ENCODE measurements around the gene RBM19.

The RBM19 gene

GRCh38 chr12:113774526-113774925 is 191.6 kb downstream of the RBM19 start:
- no peak for TF ChIP-seq CTCF (IDR thresholded peaks at IDR 0.05; ENCODE audit: control insufficient read depth, insufficient read depth, low read depth, low read length, missing control alignments)
- H3K4me3 ChIP-seq (ENCODE audit: control insufficient read depth, low read depth, low read length), result no peak overlapping the region
- DNase-seq (ENCODE audit: low read depth), result no peak

- no peak overlapping the region for H3K4me3 ChIP-seq (ENCODE audit: control insufficient read depth, low read depth, low read length)
- DNase-seq (ENCODE audit: low read depth), result no peak
- TF ChIP-seq CTCF (IDR thresholded peaks at IDR 0.05; ENCODE audit: control insufficient read depth, insufficient read depth, low read depth, low read length, missing control alignments), result no peak
These were observed 193.6 kb downstream of the RBM19 start for GRCh38 chr12:113772505-113773030.

GRCh38 chr12:113770389-113770865 is 195.7 kb downstream of the RBM19 start:
- DNase-seq (ENCODE audit: low read depth), result no peak
- no peak overlapping the region for H3K4me3 ChIP-seq (ENCODE audit: control insufficient read depth, low read depth, low read length)
- no peak for TF ChIP-seq CTCF (IDR thresholded peaks at IDR 0.05; ENCODE audit: control insufficient read depth, insufficient read depth, low read depth, low read length, missing control alignments)

GRCh38 chr12:113769305-113769704 is 196.8 kb downstream of the RBM19 start:
- H3K4me3 ChIP-seq (ENCODE audit: control insufficient read depth, low read depth, low read length), result no peak overlapping the region
- TF ChIP-seq CTCF (IDR thresholded peaks at IDR 0.05; ENCODE audit: control insufficient read depth, insufficient read depth, low read depth, low read length, missing control alignments), result no peak
- no peak for DNase-seq (ENCODE audit: low read depth)

GRCh38 chr12:113768850-113769249 is 197.3 kb downstream of the RBM19 start:
- TF ChIP-seq CTCF (IDR thresholded peaks at IDR 0.05; ENCODE audit: control insufficient read depth, insufficient read depth, low read depth, low read length, missing control alignments), result no peak
- H3K4me3 ChIP-seq (ENCODE audit: control insufficient read depth, low read depth, low read length), result no peak overlapping the region

GRCh38 chr12:113766879-113767878 is 198.9 kb downstream of the RBM19 start:
- TF ChIP-seq CTCF (IDR thresholded peaks at IDR 0.05; ENCODE audit: control insufficient read depth, insufficient read depth, low read depth, low read length, missing control alignments), result no peak
- H3K4me3 ChIP-seq (ENCODE audit: control insufficient read depth, low read depth, low read length), result no peak overlapping the region
- DNase-seq (ENCODE audit: low read depth), result peak; percentile 49

More at GRCh38 chr12:113768850-113769249, 197.3 kb downstream of the RBM19 start:
- no peak for DNase-seq (ENCODE audit: low read depth)
